LNCaP clone FGC (cell line): ENCODE results near the gene EML1.

Source experiments
- DNase-seq: peaks from one replicate; pipeline ENCODE4 v3.0.0-alpha.2; 2011; ENCODE audit warnings: low read depth
- H3K4me3 ChIP-seq: 2 replicates; pipeline ENCODE4 v1.5.1; 2011; ENCODE audit warnings: mild to moderate bottlenecking, low read depth, low read length, control low read depth
- TF ChIP-seq, protein P1 (sequence below): IDR thresholded peaks from 2 replicates; pipeline ENCODE4 v1.5.1; 2012; ENCODE audit warnings: mild to moderate bottlenecking; ENCODE audit not compliant: control insufficient read depth, insufficient read depth; ENCODE audit errors: extremely low read depth

EML1 gene

DNA sequence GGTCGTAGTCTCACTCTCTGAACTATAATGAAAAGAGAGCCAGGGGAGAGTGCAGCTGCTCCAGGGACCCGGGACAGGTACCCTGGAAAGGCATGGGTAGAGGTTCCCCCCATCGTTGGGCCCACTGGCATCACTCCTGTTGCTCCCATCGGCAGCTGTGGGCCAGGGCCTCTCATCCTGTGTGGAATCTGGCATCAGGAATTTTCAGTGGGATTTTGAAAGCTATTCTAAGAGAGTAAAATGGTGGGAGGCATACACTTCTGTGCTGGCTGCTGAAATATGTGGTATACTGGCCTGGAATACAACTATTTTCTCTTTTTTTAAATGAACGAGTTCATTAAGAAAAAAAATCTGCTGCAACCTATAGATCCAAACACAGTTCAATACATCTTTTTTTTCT lies 38.1 kb downstream of the EML1 start:
- no peak for DNase-seq
- TF ChIP-seq, protein P1, sequence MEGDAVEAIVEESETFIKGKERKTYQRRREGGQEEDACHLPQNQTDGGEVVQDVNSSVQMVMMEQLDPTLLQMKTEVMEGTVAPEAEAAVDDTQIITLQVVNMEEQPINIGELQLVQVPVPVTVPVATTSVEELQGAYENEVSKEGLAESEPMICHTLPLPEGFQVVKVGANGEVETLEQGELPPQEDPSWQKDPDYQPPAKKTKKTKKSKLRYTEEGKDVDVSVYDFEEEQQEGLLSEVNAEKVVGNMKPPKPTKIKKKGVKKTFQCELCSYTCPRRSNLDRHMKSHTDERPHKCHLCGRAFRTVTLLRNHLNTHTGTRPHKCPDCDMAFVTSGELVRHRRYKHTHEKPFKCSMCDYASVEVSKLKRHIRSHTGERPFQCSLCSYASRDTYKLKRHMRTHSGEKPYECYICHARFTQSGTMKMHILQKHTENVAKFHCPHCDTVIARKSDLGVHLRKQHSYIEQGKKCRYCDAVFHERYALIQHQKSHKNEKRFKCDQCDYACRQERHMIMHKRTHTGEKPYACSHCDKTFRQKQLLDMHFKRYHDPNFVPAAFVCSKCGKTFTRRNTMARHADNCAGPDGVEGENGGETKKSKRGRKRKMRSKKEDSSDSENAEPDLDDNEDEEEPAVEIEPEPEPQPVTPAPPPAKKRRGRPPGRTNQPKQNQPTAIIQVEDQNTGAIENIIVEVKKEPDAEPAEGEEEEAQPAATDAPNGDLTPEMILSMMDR = no peak
- H3K4me3 ChIP-seq = no peak overlapping the region

DNA sequence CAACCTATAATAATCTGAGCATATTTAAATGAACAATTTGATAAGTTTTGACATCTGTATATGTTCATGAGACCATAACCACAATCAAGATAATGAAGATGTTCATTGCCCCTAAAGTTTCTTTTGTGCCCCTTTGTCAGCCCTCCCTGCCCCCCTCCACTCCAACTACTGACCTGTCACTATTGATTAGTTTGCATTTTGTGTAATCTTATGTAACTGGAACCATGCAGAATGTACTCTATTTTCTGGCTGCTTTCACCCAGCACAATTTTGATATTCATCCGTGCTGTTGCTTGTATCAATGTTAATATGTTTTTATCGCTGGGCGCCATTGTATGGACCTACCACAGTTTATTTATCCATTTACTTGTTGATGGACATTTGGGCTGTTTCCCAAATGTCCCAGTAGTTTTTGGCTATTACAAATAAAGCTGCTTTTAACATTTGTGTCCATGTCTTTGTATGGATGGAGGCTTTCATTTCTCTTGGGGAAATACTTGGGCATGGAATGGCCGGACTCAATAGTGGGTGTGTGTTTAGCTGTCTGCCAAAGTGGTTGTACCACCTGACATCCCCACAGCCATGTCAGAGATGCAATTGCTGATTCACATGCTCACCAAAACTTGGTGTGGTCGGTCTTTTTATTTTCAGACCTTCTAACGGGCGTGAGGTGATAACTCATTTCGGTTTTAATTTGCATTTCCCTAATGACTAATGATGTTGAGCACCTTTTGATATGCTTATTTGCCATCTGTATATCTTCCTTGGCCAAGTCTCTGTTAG lies 38.9 kb downstream of the EML1 start:
- DNase-seq = no peak
- TF ChIP-seq, protein P1 = no peak
- no peak overlapping the region for H3K4me3 ChIP-seq

DNA sequence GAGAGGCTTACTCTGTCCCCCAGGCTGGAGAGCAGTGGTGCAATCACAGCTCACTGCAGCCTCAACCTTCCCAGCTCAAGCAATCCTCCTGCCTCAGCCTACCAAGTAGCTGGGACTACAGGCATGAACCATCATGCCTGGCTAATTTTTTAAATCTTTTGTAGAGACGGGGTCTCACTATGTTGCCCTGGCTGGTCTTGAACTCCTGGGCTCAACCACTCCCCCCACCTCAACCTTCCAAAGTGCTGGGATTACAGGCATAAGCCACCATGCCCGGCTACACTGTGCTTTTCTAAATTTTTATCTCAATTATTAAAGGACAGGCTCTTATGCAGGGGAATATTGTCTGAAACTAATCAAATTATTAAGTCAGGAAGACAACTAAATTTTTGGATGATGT lies 44.6 kb downstream of the EML1 start:
- no peak for DNase-seq

DNA sequence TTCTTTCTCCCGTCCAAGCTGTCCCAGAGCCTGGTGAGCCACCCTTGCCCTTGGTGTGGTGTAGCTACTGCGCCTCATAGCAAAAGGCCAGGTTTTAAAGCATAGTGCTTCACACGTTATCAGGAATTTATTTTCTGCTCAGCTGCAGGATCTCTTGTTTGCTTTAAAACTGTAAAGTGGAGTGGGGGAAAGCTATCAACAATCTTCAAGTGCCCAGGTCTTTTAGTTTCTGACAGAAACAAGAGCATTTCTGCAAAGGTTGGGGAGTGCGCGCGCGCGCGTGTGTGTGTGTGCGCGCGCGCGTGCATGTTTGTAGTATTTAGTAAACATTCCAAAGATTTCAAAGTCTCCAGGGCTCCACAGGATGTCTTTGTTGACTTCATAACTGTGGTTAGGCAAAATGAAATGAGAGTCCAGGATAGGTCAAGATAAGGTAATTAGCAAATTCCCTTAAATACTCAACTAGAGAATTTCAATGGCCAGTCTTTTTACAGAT lies 45.5 kb downstream of the EML1 start:
- DNase-seq = no peak
- TF ChIP-seq, protein P1 = no peak
- H3K4me3 ChIP-seq = no peak overlapping the region

More for the DNA sequence above, 44.6 kb downstream of the EML1 start:
- no peak overlapping the region for H3K4me3 ChIP-seq
- TF ChIP-seq, protein P1 = no peak

DNA sequence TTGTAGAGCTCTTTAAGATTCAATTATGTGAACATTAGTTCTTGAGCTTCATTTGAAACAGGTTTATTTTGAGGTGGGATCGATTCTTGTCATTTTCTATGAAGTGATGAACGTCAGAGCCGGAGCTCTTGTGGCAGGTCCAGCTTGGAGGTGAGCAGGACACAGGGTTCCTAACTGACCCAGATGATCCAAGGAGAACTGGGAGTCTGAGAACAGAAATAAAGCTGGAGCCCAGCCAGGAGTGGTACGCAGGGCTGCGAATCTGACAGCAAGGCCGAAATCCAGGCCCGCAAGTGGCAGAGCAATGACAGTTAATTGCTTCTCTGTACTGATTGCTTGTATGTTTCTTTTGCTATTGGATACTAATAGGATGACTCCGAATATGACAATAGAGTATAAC lies 46.5 kb downstream of the EML1 start:
- DNase-seq = no peak
- TF ChIP-seq, protein P1 = no peak
- H3K4me3 ChIP-seq = no peak overlapping the region

DNA sequence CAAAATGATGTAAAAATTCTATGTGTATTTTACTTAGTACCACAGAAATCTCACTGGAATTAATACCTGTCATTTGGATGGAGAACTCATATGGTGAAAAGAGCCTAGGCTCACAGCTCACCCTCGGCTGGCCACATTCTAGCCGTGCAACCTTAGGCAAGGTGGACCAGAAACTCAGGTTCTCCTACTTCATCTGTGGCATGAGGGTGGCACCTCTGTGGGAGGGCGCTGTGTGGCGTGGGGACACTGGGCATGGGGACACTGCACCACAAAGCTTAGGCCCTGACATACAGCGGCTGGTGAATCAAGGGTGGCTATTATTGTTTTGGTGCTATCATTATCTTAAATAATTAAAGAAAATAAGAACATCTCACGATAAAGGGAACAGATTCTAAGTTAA lies 47.1 kb downstream of the EML1 start:
- no peak for DNase-seq
- TF ChIP-seq, protein P1 = no peak
- no peak overlapping the region for H3K4me3 ChIP-seq
